HG02610 (cell line): ENCODE results near the gene LHPP.
"Not testable (repeated sequence)": the region's sequence is repeated elsewhere in the genome, so short reads cannot be mapped to it uniquely, and the experiment has no call there.

Experiments
- ATAC-seq: cut with Tn5 transposase; IDR thresholded peaks from one replicate; pipeline ENCODE4 v1.9.1; 2021; ENCODE audit warnings: mild to moderate bottlenecking, moderate library complexity; ENCODE audit not compliant: unreplicated experiment

Gene LHPP

DNA sequence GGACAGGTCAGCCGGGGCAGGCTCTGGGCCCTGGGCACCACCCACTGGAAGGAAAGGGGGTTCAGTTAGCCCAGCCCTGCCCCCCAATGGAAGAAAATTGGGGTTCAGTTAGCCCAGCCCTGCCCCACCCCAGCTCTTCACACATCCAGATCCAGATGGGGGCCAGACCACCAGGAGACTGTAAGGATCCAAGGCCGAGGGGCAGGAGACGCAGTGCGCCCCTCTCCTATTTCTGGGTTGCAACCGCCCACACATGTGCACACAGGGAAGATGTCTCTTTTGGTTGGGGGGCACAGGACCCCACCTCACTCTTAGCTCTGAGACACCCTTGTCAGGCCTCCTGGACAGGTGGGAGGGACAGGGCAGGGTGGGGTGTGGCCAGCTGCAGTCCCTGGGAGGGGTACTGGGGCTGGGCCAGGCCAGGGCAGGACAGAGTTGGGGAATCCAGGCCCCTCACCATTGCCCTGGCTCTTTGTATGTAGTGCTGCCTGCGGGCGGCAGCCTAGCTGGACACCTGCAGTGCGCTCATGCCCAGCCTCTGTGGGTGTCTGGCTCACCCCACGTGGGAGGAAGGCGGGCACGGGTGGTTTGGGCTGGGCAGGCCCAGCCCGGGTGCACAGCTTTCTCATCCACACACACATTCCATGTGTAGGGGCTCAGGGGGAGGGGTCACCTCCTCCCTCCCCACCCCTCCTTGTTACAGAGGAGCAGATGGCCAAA, 141.2 kb downstream of the LHPP start:
- ATAC-seq, result no peak

DNA sequence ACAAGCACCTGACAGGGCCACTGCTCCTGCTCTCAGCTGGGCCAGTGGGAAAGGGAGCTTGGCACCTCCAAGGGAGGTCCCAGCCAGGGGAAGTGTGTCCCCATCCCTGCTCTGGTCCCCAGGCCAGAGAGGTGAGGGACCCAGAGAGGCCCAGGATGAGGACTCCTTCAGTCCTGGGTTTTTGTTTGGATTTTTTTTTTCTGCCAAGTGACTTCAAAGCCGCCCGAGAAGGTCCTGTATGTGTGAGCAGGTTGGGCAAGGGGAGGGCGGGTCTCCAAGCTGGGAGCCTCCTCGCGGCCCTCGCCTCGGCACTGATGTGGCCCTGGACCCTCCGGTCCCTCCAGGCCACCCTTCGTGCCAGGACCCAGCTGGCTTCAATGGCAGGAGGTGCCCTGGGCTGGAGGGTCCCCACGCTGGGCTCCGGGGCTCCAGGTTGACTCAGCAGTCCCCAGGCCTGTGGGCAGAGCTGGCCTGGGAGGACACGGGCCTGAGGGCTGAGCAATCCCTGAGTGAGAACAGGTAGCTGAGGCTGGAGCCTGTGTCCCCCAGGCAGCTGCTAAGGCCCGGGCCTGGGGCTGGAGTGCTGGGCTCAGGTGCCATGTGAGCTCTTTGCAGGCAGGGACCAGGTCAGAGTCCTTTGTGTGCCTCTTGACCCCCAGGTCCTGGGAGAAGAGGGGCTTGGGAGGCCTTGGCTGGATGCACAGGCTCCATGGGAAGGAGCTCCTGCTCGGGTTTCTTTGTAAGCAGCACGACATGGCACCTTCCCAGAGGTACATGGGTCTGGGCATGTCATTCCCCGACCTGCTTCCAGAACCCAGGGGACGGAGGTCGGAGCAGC, 142.0 kb downstream of the LHPP start:
- ATAC-seq, result no peak

DNA sequence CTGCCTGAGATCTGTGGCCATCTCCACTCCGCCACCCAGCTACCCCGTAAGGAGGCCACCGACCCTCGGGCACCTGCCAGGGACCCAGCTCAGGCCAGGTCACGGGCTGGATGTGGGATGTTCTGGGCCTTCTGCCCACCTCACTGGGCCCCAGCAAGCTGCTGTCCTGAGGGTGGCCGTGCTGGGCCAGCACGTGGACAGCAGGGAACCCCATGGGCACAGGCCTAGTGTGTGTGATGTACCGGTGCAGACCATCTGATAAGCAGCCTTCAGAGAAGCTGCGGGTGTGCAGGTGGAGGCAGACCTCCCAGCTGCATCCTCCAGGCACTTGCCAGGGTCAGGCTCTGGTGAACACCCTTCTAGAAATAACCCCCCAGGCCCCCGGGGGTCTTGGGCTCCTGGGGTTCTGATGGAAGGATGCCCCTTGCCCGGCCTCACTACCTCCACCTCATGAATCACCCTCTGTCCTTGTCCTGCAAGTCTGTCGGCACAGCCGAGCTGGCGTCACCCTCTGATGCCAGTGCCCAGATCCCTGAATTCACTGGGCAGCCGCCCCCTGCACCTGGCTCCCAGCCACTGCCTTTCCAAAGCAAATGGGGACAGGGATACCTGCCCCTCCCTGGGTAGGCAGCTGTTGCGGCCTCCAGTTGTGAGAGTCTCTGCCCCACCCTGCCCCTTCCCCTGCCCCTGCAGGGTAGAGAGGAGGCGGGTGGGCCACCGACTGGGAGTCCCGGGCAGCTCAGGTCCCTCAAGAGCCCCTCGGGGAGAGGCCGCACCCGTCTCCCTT, 142.8 kb downstream of the LHPP start:
- ATAC-seq, result no peak

DNA sequence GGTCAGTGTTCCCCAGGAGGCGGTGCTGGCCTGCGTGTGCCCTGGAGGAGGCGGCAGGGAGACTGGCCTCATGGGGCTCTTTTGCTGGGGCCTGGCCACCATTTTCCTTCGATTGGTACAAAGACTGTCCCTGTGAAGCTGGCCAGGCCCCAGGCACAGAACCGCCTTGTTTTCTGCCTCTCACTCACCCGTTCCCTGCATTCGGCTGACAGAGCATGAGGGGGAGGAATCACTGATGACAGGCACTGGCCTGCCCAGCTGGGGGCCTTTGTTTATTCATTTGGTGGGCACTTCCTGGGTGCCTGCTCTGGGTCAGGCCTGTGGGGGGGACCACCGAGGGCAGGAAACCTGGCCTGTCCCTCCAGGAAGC, 143.4 kb downstream of the LHPP start:
- ATAC-seq, result no peak

DNA sequence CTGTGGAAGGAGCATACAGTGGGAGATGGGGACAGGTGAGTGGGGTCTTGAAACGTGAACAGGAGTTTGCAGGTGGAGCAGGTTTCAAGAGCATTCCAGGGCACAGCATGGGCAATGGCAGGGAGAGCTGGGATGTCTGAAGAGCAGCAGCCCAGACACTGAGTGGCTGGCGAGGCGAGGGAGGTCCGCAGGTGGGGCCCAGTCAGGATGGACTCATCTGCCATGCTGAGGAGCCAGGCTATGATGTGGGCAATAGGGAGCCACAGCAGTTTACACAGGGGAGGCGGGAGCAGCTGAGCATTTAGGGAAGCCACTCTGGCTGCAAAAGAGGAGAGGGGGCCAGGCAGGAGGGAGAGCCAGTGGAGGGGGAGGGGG, 143.8 kb downstream of the LHPP start:
- no peak for ATAC-seq

DNA sequence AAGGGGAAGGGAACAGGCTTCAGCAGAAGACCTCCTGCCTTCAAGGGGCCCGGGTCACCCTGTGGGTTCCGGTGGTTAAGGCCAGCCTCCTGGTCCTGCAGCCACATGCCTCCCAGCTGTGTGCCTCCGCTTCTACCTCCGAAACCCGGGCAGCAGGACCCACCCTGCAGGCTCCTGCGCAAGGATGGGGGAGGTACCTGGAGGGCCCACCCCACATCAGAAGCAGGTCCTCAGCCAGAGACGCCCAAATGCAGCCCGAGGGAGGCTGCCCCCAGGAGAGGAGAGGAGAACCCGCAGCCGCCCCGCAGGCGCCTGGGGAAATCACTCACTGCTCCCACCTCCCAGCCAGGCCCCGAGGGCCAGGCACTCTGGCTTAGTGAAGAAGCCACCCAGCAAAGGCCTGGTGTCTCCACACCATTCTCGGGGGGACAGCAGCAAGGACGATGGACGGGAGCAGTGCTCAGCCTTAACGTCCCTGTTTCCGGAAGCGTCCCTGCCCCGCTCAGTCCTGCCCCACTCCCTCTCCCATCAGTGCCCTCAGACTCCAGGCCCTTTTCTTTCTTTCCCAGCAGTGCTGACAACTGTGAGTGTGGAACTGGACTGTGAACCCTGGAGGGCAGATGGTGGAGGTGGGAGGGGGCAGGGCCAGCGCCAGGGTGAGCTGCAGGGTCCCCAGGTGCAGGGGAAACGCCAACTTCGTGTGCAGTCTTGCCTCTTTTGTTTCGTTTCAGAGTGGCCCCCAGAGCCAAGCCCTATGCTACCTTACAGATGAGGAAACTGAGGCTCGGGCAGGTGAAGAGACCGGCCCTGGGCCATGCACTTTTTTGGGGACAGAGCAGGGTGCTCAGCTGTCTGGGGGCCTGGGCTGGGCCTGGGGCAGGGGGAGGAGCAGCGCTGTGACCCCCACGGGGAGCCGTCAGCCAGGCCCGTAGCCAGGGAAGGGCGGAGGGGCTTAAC, 144.5 kb downstream of the LHPP start:
- ATAC-seq, result no peak

DNA sequence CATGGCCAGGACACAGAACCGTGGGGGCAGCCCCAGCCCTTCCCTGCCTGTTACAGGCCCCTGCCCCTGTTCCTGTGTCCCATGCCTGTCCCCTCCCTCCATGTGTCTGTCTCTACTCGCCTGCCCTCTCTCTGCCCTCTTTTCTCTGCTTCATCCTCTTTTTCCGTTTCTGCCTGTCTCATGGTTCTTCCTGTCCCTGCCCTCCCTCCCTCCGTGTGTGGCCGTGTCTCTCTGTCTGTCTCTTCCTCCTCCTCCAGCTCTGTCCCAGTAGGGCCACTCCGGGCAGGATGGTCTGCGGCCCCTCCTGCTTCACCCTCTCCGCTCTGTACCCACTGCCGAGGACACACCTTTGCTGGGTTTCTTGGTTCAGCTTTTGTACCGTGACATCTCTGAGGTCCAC, 145.2 kb downstream of the LHPP start:
- no peak for ATAC-seq

DNA sequence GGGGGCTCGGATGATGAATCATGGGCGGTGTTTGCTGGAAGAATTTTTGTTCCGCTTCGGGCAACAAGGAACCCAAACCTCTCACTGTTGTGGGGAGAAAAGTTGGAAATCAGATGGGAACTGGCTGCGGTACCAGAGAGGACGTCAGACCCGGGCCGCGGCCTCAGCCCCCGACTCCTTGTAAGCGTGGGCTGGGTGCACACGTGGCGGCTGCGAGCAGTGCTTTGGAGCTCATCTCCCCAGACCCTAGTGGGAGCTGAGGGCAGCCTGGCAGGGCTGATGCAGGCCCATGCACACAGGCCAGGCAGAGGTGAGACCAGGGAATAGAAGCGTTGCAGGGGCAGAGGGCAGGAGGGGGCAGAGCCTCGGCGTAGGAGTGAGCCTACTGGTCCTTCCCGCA, 146.1 kb downstream of the LHPP start:
- no peak for ATAC-seq

DNA sequence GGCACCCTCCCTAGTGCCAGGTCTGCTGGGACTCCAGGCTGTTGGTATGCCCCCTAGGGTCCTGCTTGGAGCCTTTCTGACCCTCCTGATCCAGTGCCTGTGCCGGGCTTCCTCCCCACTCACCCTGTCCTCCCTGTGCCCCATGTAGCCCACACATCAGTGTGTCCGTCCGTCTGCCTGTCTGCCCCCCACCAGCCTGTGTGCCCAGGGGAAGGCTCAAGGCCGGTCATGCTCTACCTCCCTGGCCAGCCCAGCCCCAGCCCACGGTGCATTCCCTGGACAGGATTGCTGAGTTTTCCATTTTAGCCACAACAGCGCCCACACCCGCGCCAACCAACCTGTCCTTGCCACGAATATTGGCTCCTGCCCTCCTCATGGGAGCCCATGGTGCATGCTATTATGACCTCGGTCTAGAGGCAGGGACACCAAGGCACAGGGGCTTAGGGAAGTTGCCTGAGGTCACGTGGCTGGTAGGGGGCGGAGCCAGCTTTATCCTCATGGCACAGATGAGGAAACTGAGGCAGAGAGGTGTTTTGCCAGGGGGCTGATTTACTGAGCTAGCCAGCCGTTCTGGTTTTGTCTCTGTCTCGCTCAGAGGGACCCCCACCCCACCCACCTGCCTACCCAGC, 146.6 kb downstream of the LHPP start:
- no peak for ATAC-seq

DNA sequence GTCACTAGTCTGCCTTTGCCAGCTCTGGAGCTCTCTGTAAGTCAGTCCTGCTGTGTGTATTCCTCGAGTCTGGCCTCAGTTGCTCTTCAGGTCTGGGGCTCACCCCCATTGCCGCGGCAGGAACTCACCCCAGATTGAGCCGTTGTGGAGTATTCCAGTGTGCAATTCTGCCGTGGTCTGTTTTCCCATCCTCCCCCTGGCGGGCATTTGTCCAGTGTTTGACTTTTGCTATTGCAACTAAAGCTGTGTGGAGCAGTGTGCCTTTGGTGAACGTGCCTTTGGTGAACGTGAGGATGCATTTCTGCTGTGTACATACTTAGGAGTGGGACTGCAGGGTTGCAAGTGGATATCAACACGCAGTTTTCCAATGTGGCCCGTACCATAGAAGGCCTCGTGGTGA, 148.1 kb downstream of the LHPP start:
- no peak for ATAC-seq

DNA sequence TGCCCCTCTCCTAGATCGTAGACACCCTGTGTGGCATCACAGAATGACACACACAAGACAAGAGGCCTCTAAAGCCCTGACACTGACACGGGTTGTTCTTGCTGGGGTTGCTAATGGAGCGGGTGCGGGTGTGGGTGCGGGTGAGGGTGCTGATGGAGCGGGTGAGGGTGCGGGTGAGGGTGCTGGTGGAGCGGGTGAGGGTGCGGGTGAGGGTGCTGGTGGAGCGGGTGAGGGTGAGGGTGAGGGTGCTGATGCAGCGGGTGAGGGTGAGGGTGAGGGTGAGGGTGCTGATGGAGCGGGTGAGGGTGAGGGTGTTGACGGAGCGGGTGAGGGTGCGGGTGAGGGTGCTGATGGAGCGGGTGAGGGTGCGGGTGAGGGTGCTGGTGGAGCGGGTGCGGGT, 148.6 kb downstream of the LHPP start:
- not testable (repeated sequence) for ATAC-seq

DNA sequence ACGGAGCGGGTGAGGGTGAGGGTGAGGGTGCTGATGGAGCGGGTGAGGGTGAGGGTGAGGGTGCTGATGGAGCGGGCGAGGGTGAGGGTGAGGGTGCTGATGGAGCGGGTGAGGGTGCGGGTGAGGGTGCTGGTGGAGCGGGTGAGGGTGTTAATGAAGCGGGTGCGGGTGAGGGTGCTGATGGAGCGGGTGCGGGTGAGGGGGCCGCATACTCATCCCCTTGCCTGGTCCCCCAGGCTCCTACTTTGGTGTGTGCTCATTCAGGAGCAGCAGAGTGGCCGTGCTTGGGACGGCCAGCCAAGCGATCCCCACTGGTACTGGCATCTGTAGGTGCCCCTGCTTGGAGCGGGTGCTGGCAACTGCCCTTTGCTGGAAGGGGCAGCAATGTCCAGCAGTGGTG, 149.2 kb downstream of the LHPP start:
- ATAC-seq, result not testable (repeated sequence)

DNA sequence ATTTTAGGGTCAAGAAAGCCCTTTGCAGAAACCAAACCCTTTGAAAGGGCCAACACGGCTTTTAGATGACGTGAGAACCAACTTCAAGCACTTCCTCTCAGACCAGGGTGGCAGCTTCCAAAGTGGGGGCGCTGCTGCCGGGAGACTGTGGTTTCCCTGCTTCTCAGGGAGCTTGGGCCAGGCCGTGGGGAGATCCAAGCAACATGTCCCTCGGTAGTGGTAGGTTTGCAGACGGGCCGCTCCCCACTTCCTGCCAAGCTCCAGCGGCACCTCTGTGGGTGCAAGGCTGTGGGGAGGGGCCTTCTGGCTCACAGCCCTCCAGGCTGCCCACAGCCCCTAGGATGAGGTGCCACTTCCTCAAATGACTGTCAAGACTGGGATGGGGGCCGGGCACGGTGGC, 150.1 kb downstream of the LHPP start:
- no peak for ATAC-seq

DNA sequence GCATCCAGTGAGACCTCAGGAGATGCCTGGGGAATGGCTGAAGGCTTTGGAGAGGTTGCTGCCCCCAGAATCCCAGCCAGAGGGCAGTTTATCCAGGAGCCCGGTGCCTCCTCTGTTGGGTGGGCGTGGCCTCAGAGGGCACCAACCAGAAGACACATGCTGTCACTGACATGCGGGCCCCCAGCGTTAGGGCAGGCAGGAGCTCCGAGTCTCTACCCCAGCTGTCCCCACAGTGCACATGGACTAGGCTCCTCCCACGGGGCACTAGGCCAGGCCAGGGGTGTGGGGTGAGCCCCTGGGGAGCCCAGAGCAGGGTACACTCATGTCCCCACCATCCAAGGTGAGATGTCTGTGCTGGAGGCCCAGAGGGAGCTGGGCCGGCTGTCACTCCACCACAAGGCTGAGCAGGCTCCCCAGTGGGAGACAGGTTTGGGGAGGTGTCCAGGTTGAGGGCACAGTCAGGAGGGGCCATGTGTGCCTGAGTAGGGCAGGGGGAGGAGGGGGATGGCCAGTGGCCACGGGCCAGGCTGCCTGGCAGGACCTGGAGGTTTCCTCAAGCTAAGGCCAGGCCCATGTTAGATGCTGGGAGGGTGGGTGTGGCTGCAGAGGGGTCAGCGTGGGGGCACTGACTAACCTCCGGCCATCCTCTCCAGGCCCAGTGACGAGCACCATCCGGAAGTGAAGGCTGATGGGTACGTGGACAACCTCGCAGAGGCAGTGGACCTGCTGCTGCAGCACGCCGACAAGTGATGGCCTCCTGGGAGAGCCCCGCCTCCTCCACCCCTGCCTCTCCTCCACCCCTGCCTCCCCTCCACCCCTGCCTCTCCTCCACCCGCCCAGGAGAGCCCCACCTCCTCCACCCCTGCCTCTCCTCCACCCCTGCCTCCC, 151.2 kb downstream of the LHPP start:
- ATAC-seq, result no peak

DNA sequence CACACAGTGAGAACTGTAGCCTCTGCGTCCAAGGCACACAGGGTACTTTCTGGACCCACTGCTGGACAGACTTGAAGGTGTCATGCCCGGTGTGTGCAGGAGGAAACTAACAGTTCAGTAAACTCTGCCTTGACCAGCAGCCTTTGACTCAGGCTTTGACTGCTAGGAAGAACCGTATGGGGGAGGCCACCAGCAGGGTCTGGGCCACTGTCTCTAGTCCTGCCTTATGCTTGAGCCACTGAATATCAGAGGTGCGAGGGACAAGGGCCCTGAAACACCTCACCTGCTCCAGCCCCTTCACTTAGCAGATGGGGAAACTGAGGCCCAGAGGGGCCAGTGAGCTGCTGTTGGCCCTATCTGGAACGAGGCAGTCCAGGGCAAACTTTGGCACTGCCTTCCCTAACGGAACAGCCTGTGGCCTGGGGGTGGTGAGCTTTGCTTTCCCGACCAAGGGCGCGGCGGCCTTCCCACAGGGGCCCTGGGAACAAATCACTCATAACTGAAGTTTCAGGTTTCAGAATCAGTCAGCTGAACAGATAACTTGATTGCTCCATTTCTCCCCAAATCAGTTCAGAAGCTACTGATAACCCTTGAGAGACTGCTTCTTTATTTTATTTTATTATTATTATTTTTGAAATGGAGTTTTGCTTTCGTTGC, 152.5 kb downstream of the LHPP start:
- peak; percentile 48 for ATAC-seq

DNA sequence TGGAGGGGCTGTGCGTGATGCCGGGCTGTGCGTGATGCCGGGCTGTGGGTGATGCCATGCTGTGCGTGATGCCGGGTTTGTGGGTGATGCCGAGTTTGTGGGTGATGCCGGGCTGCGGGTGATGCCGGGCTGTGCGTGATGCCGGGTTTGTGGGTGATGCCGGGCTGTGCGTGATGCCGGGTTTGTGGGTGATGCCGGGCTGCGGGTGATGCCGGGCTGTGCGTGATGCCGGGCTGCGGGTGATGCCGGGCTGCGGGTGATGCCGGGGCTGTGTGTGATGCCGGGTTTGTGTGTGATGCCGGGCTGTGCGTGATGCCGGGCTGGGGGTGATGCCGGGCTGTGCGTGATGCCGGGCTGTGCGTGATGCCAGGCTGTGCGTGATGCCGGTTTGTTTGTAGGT, 153.6 kb downstream of the LHPP start:
- no peak for ATAC-seq

DNA sequence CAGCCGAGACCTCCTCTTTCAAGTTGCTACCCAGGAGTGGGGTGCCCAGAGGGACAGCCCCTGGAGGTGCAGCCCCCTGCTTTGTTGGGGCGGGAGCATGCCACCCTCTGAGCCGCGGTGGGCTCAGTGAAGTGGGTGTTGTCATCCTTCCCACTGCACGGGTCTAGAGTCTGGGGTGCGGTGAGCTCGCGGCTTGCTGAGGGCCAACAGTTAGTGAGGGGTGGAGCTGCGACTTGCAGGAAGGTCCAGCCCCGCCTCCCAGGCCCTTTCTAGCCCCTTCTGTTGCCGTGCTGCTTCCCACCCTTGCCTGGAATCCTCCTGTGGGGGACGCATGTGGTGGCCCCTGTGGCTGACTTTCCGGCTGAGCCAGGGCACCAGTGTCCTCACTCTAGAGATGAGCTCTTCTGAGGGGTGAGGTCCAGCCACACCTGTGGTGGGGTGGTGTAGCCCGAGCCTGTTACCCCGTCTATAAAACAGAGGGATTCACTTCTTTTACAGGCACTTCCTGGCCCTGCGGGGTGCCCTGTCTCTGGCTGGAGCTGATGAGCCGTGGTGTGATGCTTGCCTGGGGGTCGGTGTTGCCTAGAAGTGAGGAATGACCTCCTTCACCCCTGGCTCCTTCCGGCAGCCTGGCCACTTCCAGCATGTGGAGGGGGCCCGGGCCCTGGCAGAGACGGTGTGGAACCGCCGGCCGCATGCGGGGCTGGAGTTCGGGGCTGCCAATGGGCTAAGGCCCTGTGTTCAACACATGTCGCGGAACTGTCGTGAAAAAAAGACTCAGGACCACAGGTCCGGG, 154.6 kb downstream of the LHPP start:
- ATAC-seq, result no peak

DNA sequence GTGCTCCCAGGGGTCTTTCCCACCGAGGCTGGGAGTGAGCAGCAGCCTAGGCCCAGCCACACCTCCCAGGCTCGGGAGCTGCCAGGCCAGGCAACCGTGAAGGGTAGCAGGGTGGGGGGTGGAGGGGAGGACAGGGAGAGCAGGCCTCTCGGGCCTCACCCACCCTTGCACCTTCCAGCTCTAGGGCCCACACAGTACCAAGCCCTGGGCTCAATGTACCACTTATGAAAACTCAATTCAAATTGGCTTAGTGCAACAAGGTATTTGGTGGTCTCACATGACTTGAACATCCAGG, 155.2 kb downstream of the LHPP start:
- ATAC-seq, result no peak
